T follicular helper cell (primary cell): Measurements from ENCODE around the gene UGT2A1.

ENCODE experiments used
- DNase-seq: peaks from one replicate; pipeline ENCODE4 v3.0.0-alpha.2; 2020; ENCODE audit warnings: low read depth

UGT2A1 gene

DNA sequence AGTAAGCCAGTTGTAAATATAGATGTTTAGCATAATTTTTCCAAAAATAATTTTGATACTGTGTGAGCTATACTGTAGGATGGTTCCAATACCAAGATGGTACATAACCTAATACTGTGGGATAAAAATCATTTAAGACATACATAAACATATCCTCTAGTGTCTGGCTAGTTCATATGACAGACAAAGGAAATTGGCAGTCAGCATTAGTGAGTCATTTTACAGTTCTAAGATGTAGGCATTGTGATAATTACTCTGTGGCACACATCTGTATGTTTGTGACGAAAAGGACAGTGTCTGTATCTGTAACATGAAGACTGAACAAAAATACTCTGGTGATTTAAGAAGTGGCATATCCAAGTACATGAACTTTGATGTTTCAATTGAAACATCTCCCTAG, 63.2 kb downstream of the UGT2A1 start:
- DNase-seq = no peak

DNA sequence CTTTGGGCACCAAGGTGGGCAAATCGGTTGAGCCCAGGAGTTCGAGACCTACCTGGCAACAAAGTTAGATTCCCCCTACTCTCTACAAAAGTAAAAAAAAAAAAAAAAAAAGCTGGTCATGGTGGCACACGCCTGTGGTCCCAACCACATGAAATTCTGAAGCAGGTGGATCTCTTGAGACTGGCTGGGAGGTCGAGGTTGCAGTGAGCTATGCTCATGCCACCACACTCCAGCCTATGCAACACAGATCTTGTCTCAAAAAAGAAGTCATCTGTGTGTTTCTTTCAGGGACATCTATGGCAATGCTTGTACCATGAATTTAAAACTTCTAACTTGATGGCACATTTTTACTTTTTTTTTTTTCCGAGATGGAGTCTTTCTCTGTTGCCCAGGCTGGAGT, 68.9 kb downstream of the UGT2A1 start:
- DNase-seq = no peak

GRCh38 chr4:69583543-69583942, 69.5 kb downstream of the UGT2A1 start:
- no peak for DNase-seq

GRCh38 chr4:69577245-69577644, 75.8 kb downstream of the UGT2A1 start:
- no peak for DNase-seq

DNA sequence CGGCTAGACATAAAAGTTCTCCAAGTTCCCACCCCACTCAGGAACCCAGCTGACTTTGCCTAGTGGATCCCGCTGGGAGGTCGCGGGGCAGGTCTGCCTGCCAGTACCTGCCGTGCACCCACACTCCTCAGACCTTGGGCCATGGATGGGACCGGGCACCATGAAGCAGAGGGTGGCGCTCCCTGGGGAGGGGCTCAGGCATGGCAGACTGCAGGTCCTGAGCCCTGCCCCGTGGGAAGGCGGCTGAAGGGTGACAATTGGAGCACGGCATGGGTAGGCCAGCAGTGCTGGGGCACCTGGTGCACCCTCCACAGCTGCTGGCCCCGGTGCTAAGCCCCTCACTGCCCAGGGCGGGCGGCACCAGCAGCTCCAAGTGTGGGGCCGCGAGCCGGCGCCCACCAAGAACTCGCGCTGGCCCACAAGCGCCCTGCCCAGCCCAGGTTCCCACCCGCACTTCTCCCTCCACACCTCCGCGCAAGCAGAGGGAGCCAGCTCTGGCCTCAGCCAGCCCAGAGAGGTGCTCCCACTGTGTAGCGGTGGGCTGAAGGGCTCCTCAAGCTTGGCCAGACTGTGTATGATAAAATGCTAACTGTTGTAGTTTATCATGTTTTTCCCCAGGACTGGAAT, 76.7 kb downstream of the UGT2A1 start:
- DNase-seq = no peak

DNA sequence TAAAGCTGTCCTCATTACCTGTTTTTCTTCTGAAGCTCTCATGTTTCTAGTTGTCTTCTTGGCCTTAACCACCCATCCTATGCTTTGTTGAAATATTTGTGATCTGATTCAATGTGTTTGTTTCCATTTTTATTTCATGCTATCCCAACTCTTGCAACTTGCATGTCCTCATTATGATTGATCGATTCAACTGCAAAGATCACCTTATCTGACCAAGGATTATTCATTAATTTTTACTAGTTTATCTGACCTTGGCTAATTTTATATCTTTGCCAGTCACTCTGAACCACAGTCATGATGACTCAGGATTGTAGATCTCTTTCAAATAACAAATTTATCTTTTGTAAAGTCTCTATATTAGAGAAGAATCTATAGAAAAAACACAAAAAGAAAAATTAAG, 84.3 kb downstream of the UGT2A1 start:
- no peak for DNase-seq

DNA sequence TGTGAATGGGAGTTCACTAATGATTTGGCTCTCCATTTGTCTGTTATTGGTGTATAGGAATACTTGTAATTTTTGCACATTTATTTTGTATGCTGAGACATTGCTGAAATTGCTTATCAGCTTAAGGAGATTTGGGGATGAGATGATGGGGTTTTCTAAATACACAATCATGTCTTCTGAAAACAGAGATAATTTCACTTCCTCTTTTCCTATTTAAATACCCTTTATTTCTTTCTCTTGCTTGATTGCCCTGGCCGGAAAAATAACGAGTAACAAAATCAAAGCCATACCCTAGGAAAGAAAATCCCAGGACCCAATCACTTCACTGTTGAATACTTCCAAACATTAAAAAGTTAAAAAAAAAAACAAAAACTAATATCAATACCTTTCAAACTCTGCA, 89.6 kb downstream of the UGT2A1 start:
- DNase-seq = no peak

GRCh38 chr4:69549651-69550050, 103.4 kb downstream of the UGT2A1 start:
- DNase-seq = no peak

GRCh38 chr4:69546134-69546765, 106.8 kb downstream of the UGT2A1 start:
- no peak for DNase-seq
